A549 treated with AZD9567 at 1 μM for 4 hours (cell line): ENCODE data around the gene HSP90B1. TPM values are rescaled to one million over a fixed set of nuclear protein-coding genes. Genes with fewer than 3 reads are reported as not detected.

Experiments
- total RNA-seq: library from RNA; stranded (reverse); fragments of 200-300 nt; extraction: Qiagen RNA extraction; gene quantifications from 5 replicates; pipeline ENCODE4 v1.2.3, GENCODE V29; 2022; ENCODE audit not compliant: insufficient read depth

HSP90B1 gene
- 531 to 645 TPM (median 590 TPM) in 5 replicates for total RNA-seq

DNA sequence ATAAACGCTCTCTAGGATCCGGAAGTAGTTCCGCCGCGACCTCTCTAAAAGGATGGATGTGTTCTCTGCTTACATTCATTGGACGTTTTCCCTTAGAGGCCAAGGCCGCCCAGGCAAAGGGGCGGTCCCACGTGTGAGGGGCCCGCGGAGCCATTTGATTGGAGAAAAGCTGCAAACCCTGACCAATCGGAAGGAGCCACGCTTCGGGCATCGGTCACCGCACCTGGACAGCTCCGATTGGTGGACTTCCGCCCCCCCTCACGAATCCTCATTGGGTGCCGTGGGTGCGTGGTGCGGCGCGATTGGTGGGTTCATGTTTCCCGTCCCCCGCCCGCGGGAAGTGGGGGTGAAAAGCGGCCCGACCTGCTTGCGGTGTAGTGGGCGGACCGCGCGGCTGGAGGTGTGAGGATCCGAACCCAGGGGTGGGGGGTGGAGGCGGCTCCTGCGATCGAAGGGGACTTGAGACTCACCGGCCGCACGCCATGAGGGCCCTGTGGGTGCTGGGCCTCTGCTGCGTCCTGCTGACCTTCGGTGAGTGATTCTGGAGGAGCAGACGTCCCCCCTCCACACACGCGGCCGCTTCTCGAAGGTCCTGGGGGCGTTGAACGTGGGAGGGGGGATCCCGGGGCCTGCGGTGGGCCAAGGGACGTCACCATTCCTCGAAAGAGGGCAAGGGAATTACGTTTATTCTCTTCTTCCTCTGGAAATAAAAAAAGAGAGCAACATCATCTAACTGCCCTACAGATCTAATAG is at the start of gene HSP90B1:
HSP90B1 (plus strand) TSS at position 377 of the 753 bp plus-strand sequence; CDS start at position 483, 106 bp downstream.

GRCh38 chr12:103965590-103966504 is 35.6 kb downstream of the HSP90B1 start, which contains the start of gene TDG:
Gene TDG (plus strand): TSS chr12:103965872. CDS start chr12:103966038, 166 bp downstream.

Other genes starting within 250 kb of the HSP90B1 start
- gene NT5DC3, start 89.2 kb upstream of the HSP90B1 start, total RNA-seq: 17.6 to 23.2 TPM (median 19.5 TPM) in 5 replicates
- gene TDG, start 35.5 kb downstream of the HSP90B1 start, total RNA-seq: 24.9 to 39.7 TPM (median 29.0 TPM) in 5 replicates
- 0.19 to 0.48 TPM (median 0.35 TPM) in 4 of 5 replicates, not detected in the other for gene GLT8D2, start 119.8 kb downstream of the HSP90B1 start, total RNA-seq
- 3.9 to 7.2 TPM (median 5.6 TPM) in 5 replicates for gene HCFC2, start 134.1 kb downstream of the HSP90B1 start, total RNA-seq
- gene NFYB, start 207.8 kb downstream of the HSP90B1 start, total RNA-seq: 20.7 to 25.5 TPM (median 23.0 TPM) in 5 replicates